ENCODE results near the gene CEACAM20. TPM values are rescaled to one million over a fixed set of nuclear protein-coding genes. Genes with fewer than 3 reads are reported as not detected.

CEACAM20 gene
- total and polyA plus RNA-seq, 4 donors, result 0.63 TPM; not detected in 3

- ATAC-seq (ENCODE audit: low FRiP score) (no peak), DNase-seq (no peak)
- Histone ChIP-seq H3K27ac (ENCODE audit: low read depth in 1 of 2, low read length in 2 of 2) (no peak overlapping the region), H3K4me1 (ENCODE audit: control insufficient read depth in 1 of 2, insufficient read depth in 2 of 2, low read length in 2 of 2) (no peaks in the 10 kb centered on the region), H3K27me3 (ENCODE audit: control insufficient read depth in 1 of 2, insufficient read depth in 2 of 2, low read length in 1 of 2) (no peaks in the 10 kb centered on the region), H3K36me3 (ENCODE audit: control insufficient read depth in 1 of 2, insufficient read depth in 2 of 2, low read length in 1 of 2) (no peaks in the 10 kb centered on the region), H3K4me3 (ENCODE audit: low read length in 2 of 2) (no peak overlapping the region), H3K9me3 (ENCODE audit: control insufficient read depth, low read length) (peaks cover 2% of the 10 kb centered on the region)
- WGBS, 2 donors, result 91 to 92% methylated on average over 1 of the region's 1 CpG
- intact Hi-C loops (cut with DNase I), result no loop called here
Observed at GRCh38 chr19:44515907-44516306, 13.6 kb downstream of the CEACAM20 start.

GRCh38 chr19:44515031-44515430 lies 14.4 kb downstream of the CEACAM20 start:
- H3K27ac ChIP-seq (ENCODE audit: low read depth in 1 of 2, low read length in 2 of 2), result no peak overlapping the region

GRCh38 chr19:44512326-44513298 lies 16.9 kb downstream of the CEACAM20 start:
- 33% methylated on average over 12 of the region's 12 CpGs for WGBS, 2 donors
- Histone ChIP-seq H3K27ac (ENCODE audit: low read depth in 1 of 2, low read length in 2 of 2) (no peak overlapping the region), H3K9me3 (ENCODE audit: control insufficient read depth, low read length) (peaks cover 2% of the 10 kb centered on the region), H3K36me3 (ENCODE audit: control insufficient read depth in 1 of 2, insufficient read depth in 2 of 2, low read length in 1 of 2) (no peaks in the 10 kb centered on the region), H3K4me3 (ENCODE audit: low read length in 2 of 2) (no peak overlapping the region), H3K27me3 (ENCODE audit: control insufficient read depth in 1 of 2, insufficient read depth in 2 of 2, low read length in 1 of 2) (no peaks in the 10 kb centered on the region), H3K4me1 (ENCODE audit: control insufficient read depth in 1 of 2, insufficient read depth in 2 of 2, low read length in 2 of 2) (no peaks in the 10 kb centered on the region)
- DNase-seq (no peak), ATAC-seq (ENCODE audit: low FRiP score) (no peak)
- intact Hi-C loops (cut with DNase I), result no loop called here

More at GRCh38 chr19:44515031-44515430, 14.4 kb downstream of the CEACAM20 start:
- intact Hi-C loops (cut with DNase I), result no loop called here
- Histone ChIP-seq H3K9me3 (ENCODE audit: control insufficient read depth, low read length) (peaks cover 2% of the 10 kb centered on the region), H3K36me3 (ENCODE audit: control insufficient read depth in 1 of 2, insufficient read depth in 2 of 2, low read length in 1 of 2) (no peaks in the 10 kb centered on the region), H3K4me3 (ENCODE audit: low read length in 2 of 2) (no peak overlapping the region), H3K27me3 (ENCODE audit: control insufficient read depth in 1 of 2, insufficient read depth in 2 of 2, low read length in 1 of 2) (no peaks in the 10 kb centered on the region), H3K4me1 (ENCODE audit: control insufficient read depth in 1 of 2, insufficient read depth in 2 of 2, low read length in 2 of 2) (no peaks in the 10 kb centered on the region)
- ATAC-seq (ENCODE audit: low FRiP score) (no peak), DNase-seq (no peak)
- 75 to 78% methylated on average over 3 of the region's 3 CpGs for WGBS, 2 donors

- Histone ChIP-seq H3K4me3 (ENCODE audit: low read length in 2 of 2) (no peak overlapping the region), H3K27me3 (ENCODE audit: control insufficient read depth in 1 of 2, insufficient read depth in 2 of 2, low read length in 1 of 2) (no peaks in the 10 kb centered on the region), H3K36me3 (ENCODE audit: control insufficient read depth in 1 of 2, insufficient read depth in 2 of 2, low read length in 1 of 2) (no peaks in the 10 kb centered on the region), H3K27ac (ENCODE audit: low read depth in 1 of 2, low read length in 2 of 2) (no peak overlapping the region), H3K9me3 (ENCODE audit: control insufficient read depth, low read length) (peaks cover 6% of the 10 kb centered on the region), H3K4me1 (ENCODE audit: control insufficient read depth in 1 of 2, insufficient read depth in 2 of 2, low read length in 2 of 2) (no peaks in the 10 kb centered on the region)
- ATAC-seq (ENCODE audit: low FRiP score) (no peak), DNase-seq (no peak)
- intact Hi-C loops (cut with DNase I), result no loop called here
Observed at GRCh38 chr19:44509478-44509877, 20.0 kb downstream of the CEACAM20 start.

GRCh38 chr19:44499962-44500949 lies 29.2 kb downstream of the CEACAM20 start, which contains the start of gene ZNF180:
ZNF180 (minus strand) TSS chr19:44500522; CDS start chr19:44497334, 3,188 bp downstream.
- ATAC-seq (ENCODE audit: low FRiP score) (peak; percentile 98), DNase-seq (peak; percentile 97 to 98)
- Histone ChIP-seq H3K9me3 (ENCODE audit: control insufficient read depth, low read length) (peaks cover 10% of the 10 kb centered on the region), H3K4me1 (ENCODE audit: control insufficient read depth in 1 of 2, insufficient read depth in 2 of 2, low read length in 2 of 2) (no peaks in the 10 kb centered on the region), H3K4me3 (ENCODE audit: low read length in 2 of 2) (peak within 1 kb of the TSS; percentile 55 to 93), H3K27me3 (ENCODE audit: control insufficient read depth in 1 of 2, insufficient read depth in 2 of 2, low read length in 1 of 2) (no peaks in the 10 kb centered on the region), H3K36me3 (ENCODE audit: control insufficient read depth in 1 of 2, insufficient read depth in 2 of 2, low read length in 1 of 2) (peaks cover 3 to 5% of the 10 kb centered on the region in 2 donors), H3K27ac (ENCODE audit: low read depth in 1 of 2, low read length in 2 of 2) (peak within 1 kb of the TSS in 1 of 2 donors; percentile 90)
- intact Hi-C loops (cut with DNase I), result no loop called here
- WGBS, 2 donors, result 0 to 1% methylated on average over 76 to 78 of the region's 78 CpGs

GRCh38 chr19:44499559-44499958 lies 29.9 kb downstream of the CEACAM20 start:
- ATAC-seq (ENCODE audit: low FRiP score) (no peak), DNase-seq (no peak)
- WGBS, 2 donors, result 12 to 17% methylated on average over 6 of the region's 6 CpGs
- Histone ChIP-seq H3K4me3 (ENCODE audit: low read length in 2 of 2) (peak overlapping the region; percentile 7 to 55), H3K36me3 (ENCODE audit: control insufficient read depth in 1 of 2, insufficient read depth in 2 of 2, low read length in 1 of 2) (peaks cover 3 to 6% of the 10 kb centered on the region in 2 donors), H3K27ac (ENCODE audit: low read depth in 1 of 2, low read length in 2 of 2) (no peak overlapping the region), H3K9me3 (ENCODE audit: control insufficient read depth, low read length) (peaks cover 14% of the 10 kb centered on the region), H3K27me3 (ENCODE audit: control insufficient read depth in 1 of 2, insufficient read depth in 2 of 2, low read length in 1 of 2) (no peaks in the 10 kb centered on the region), H3K4me1 (ENCODE audit: control insufficient read depth in 1 of 2, insufficient read depth in 2 of 2, low read length in 2 of 2) (no peaks in the 10 kb centered on the region)
- intact Hi-C loops (cut with DNase I), result no loop called here

- H3K9me3 ChIP-seq (ENCODE audit: control insufficient read depth, low read length), result peaks cover 16% of the 10 kb centered on the region
- no peak for DNase-seq
Observed at GRCh38 chr19:44498988-44499387, 30.5 kb downstream of the CEACAM20 start.

GRCh38 chr19:44496711-44497110 lies 32.8 kb downstream of the CEACAM20 start:
- no peaks in the 10 kb centered on the region for H3K27me3 ChIP-seq (ENCODE audit: control insufficient read depth in 1 of 2, insufficient read depth in 2 of 2, low read length in 1 of 2)
- intact Hi-C loops (cut with DNase I), result no loop called here

More at GRCh38 chr19:44498988-44499387, 30.5 kb downstream of the CEACAM20 start:
- 95 to 96% methylated on average over 9 of the region's 9 CpGs for WGBS, 2 donors
- H3K27me3 ChIP-seq (ENCODE audit: control insufficient read depth in 1 of 2, insufficient read depth in 2 of 2, low read length in 1 of 2), result no peaks in the 10 kb centered on the region
- no peak for ATAC-seq (ENCODE audit: low FRiP score)
- peaks cover 5 to 6% of the 10 kb centered on the region in 2 donors for H3K36me3 ChIP-seq (ENCODE audit: control insufficient read depth in 1 of 2, insufficient read depth in 2 of 2, low read length in 1 of 2)
- no peak overlapping the region for H3K27ac ChIP-seq (ENCODE audit: low read depth in 1 of 2, low read length in 2 of 2)
- no peak overlapping the region for H3K4me3 ChIP-seq (ENCODE audit: low read length in 2 of 2)
- H3K4me1 ChIP-seq (ENCODE audit: control insufficient read depth in 1 of 2, insufficient read depth in 2 of 2, low read length in 2 of 2), result no peaks in the 10 kb centered on the region
- intact Hi-C loops (cut with DNase I), result no loop called here

More at GRCh38 chr19:44496711-44497110, 32.8 kb downstream of the CEACAM20 start:
- 95 to 98% methylated on average over 1 of the region's 1 CpG for WGBS, 2 donors
- Histone ChIP-seq H3K4me1 (ENCODE audit: control insufficient read depth in 1 of 2, insufficient read depth in 2 of 2, low read length in 2 of 2) (no peaks in the 10 kb centered on the region), H3K36me3 (ENCODE audit: control insufficient read depth in 1 of 2, insufficient read depth in 2 of 2, low read length in 1 of 2) (peaks cover 16 to 21% of the 10 kb centered on the region in 2 donors), H3K27ac (ENCODE audit: low read depth in 1 of 2, low read length in 2 of 2) (no peak overlapping the region), H3K9me3 (ENCODE audit: control insufficient read depth, low read length) (peaks cover 30% of the 10 kb centered on the region), H3K4me3 (ENCODE audit: low read length in 2 of 2) (no peak overlapping the region)
- DNase-seq (no peak), ATAC-seq (ENCODE audit: low FRiP score) (no peak)
